IPS-18c (cell line): ENCODE results near the gene DOK1.

ENCODE experiments used
- H3K4me3 ChIP-seq: 2 replicates; pipeline ENCODE4 v1.7.0; 2013; ENCODE audit warnings: low read depth, mild to moderate bottlenecking, low read length, moderate library complexity; ENCODE audit not compliant: insufficient read depth
- H3K9me3 ChIP-seq: one replicate; pipeline ENCODE4 v1.6.1; 2013; ENCODE audit warnings: mild to moderate bottlenecking, low read length, moderate library complexity; ENCODE audit not compliant: control insufficient read depth, insufficient read depth

DOK1 gene

DNA sequence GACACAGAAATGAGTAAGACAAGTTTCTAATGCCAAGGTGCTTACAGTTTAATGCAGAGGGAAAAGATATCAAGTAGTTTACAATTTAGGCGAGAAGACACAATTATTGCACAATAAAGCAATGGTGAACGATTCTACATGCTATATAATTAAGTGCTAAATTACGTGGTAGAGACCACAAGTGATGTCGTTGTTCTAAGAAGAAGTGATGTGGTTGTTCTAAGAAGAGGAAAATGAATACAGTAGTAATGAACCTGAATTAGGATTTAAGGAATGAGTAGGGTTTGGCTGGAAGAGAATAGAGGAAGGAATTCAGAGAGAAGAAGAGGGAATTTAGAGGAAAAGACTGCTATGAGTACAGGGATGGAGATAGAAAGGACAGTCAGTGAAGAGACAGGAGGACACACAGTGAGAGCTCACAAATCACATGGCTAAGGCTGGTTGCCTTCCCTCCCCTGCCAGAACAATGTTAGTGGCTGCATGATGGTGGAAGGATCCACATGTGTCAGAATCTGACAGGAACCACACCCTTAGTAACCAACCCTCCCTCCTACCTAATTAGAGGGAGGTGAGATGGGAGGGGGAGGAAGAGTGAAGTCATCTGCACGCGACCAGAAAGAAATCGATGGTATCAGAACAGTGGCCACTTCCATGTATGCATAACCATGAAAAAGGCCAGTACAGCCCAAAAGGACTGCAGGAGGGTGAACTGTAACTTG, 48.9 kb downstream of the DOK1 start:
- no peak overlapping the region for H3K4me3 ChIP-seq
- no peaks in the 10 kb centered on the region for H3K9me3 ChIP-seq

DNA sequence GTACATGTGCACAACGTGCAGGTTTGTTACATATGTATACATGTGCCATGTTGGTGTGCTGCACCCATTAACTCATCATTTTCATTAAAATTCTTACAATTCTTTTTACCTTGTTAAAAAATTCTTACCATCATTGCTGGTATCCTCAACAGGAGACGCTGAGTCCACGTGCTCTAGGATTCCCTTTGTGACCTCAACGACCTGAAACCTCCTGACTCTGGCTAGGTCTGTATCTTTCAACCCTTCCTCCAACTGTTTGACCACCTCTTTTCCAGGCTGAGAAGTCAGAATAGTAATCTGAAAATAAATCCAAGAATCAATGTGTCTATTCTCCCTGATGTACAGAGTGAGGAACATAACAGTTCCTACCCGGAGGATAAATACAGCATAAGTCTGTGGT, 52.4 kb downstream of the DOK1 start:
- no peaks in the 10 kb centered on the region for H3K9me3 ChIP-seq
- no peak overlapping the region for H3K4me3 ChIP-seq
